Measurements from ENCODE around the gene HTR4.
"Not testable (repeated sequence)": the region's sequence is repeated elsewhere in the genome, so short reads cannot be mapped to it uniquely, and the experiment has no call there.

The HTR4 gene

DNA sequence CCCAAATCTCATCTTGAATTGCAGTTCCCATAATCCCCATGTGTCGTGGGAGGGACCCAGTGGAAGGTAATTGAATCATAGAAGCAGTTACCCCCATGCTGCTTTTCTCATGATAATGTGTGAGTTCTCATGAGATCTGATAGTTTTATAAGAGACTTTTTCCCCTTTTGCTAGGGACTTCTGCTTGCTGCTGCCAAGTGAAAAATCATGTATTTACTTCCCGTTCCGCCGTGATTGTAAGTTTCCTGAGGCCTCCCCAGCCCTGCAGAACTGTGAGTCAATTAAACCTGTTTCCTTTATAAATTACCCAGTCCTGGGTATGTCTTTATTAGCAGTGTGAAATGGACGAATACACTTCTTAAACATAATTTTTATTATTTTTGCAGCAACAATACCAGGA, 185.6 kb downstream of the HTR4 start:
- H2BK120ac ChIP-seq (ENCODE audit: insufficient read depth, low read length, poor library complexity); H3K14ac ChIP-seq (ENCODE audit: low read length); H3K4me1 ChIP-seq (ENCODE audit: control insufficient read depth in 1 of 2, insufficient read depth in 2 of 2, low read length in 2 of 2); H2BK12ac ChIP-seq (ENCODE audit: low read length); H3K9ac ChIP-seq (ENCODE audit: low read length); H3K4me2 ChIP-seq (ENCODE audit: low read length); H4K12ac ChIP-seq (ENCODE audit: low read depth, low read length); H3K79me1 ChIP-seq (ENCODE audit: low read length); H2BK5ac ChIP-seq (ENCODE audit: low read depth, low read length, poor library complexity); H3K4me3 ChIP-seq (ENCODE audit: low read depth, low read length); H3K36me3 ChIP-seq (ENCODE audit: control insufficient read depth in 1 of 2, insufficient read depth in 2 of 2, low read length in 2 of 2); H3K18ac ChIP-seq (ENCODE audit: low read length); H3K79me2 ChIP-seq (ENCODE audit: control insufficient read depth, insufficient read depth, low read length, poor library complexity); H3K9me3 ChIP-seq (ENCODE audit: insufficient read depth, low read depth, low read length); H2AFZ ChIP-seq (ENCODE audit: insufficient read depth, low read length, poor library complexity); H3K4ac ChIP-seq (ENCODE audit: low read depth, low read length); H3K27me3 ChIP-seq (ENCODE audit: insufficient read depth, low read length); H3K27ac ChIP-seq (ENCODE audit: low read depth, low read length); DNase-seq; H4K8ac ChIP-seq (ENCODE audit: low read depth, low read length); H3K23ac ChIP-seq (ENCODE audit: low read length); H4K91ac ChIP-seq (ENCODE audit: low read depth, low read length); H2AK5ac ChIP-seq (ENCODE audit: low read length): not testable (repeated sequence)
- WGBS (ENCODE audit: extremely low coverage, insufficient coverage, insufficient read length): no CpG with 5 or more reads among the region's 5 CpGs

DNA sequence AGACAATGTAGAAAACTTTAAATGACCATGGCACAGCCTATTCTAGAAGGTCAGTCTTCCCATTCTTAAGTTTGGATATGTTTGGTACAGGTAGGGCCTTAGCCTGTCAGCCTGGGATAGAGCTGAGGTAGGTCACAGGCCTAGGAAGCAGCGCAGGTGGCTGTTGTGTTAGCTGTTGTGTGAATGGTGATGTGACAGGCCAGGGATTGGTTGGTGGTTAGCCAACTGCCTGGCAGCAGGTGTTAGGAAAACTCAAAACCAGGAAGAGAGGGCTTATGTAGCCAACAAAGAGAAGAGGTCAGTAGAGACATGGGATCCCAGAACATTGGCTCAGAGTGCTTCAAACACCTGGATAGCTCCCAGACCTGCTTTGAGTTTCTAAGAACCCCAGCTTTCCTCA, 186.4 kb downstream of the HTR4 start:
- H3K23ac ChIP-seq (ENCODE audit: low read length): no peak overlapping the region
- no peak overlapping the region for H3K4me2 ChIP-seq (ENCODE audit: low read length)
- H3K79me2 ChIP-seq (ENCODE audit: control insufficient read depth, insufficient read depth, low read length, poor library complexity): no peaks in the 10 kb centered on the region
- no peak overlapping the region for H4K8ac ChIP-seq (ENCODE audit: low read depth, low read length)
- H3K27me3 ChIP-seq (ENCODE audit: insufficient read depth, low read length): no peaks in the 10 kb centered on the region
- DNase-seq: no peak
- no peak overlapping the region for H3K14ac ChIP-seq (ENCODE audit: low read length)
- no peaks in the 10 kb centered on the region for H3K4me1 ChIP-seq (ENCODE audit: control insufficient read depth in 1 of 2, insufficient read depth in 2 of 2, low read length in 2 of 2)
- H4K91ac ChIP-seq (ENCODE audit: low read depth, low read length): no peak overlapping the region
- no peak overlapping the region for H4K12ac ChIP-seq (ENCODE audit: low read depth, low read length)
- no peak overlapping the region for H3K18ac ChIP-seq (ENCODE audit: low read length)
- no peak overlapping the region for H2BK5ac ChIP-seq (ENCODE audit: low read depth, low read length, poor library complexity)
- no peaks in the 10 kb centered on the region for H3K79me1 ChIP-seq (ENCODE audit: low read length)
- no peaks in the 10 kb centered on the region for H3K36me3 ChIP-seq (ENCODE audit: control insufficient read depth in 1 of 2, insufficient read depth in 2 of 2, low read length in 2 of 2)
- H3K4ac ChIP-seq (ENCODE audit: low read depth, low read length): no peak overlapping the region
- no peak overlapping the region for H3K4me3 ChIP-seq (ENCODE audit: low read depth, low read length)
- WGBS (ENCODE audit: extremely low coverage, insufficient coverage, insufficient read length): no CpG with 5 or more reads among the region's 1 CpG
- H2AFZ ChIP-seq (ENCODE audit: insufficient read depth, low read length, poor library complexity): no peak overlapping the region
- H2BK120ac ChIP-seq (ENCODE audit: insufficient read depth, low read length, poor library complexity): no peak overlapping the region
- H3K27ac ChIP-seq (ENCODE audit: low read depth, low read length): no peak overlapping the region
- no peak overlapping the region for H2AK5ac ChIP-seq (ENCODE audit: low read length)
- no peaks in the 10 kb centered on the region for H3K9me3 ChIP-seq (ENCODE audit: insufficient read depth, low read depth, low read length)
- no peak overlapping the region for H3K9ac ChIP-seq (ENCODE audit: low read length)
- no peak overlapping the region for H2BK12ac ChIP-seq (ENCODE audit: low read length)

DNA sequence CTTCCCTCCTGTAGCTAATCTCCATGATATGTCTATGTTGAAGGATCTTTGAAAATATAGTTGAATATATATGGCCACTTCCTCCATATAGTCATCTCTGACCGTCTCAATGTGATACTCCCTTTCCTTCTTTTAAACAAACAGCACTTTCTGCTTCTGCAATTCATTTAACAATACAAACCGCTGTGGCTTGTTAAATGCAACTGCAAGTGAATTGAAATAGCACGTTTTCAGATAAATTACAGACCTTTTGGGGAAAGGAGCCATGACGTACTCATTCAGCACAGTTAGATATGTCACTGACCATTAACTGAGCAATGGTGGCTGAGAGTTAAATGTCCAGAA, 188.1 kb downstream of the HTR4 start:
- no peak overlapping the region for H4K91ac ChIP-seq (ENCODE audit: low read depth, low read length)
- H3K79me1 ChIP-seq (ENCODE audit: low read length): no peaks in the 10 kb centered on the region
- no peak overlapping the region for H2AFZ ChIP-seq (ENCODE audit: insufficient read depth, low read length, poor library complexity)
- H2BK120ac ChIP-seq (ENCODE audit: insufficient read depth, low read length, poor library complexity): no peak overlapping the region
- H3K79me2 ChIP-seq (ENCODE audit: control insufficient read depth, insufficient read depth, low read length, poor library complexity): no peaks in the 10 kb centered on the region
- no peak for DNase-seq
- no peak overlapping the region for H2BK12ac ChIP-seq (ENCODE audit: low read length)
- no peak overlapping the region for H3K4ac ChIP-seq (ENCODE audit: low read depth, low read length)
- H3K4me1 ChIP-seq (ENCODE audit: control insufficient read depth in 1 of 2, insufficient read depth in 2 of 2, low read length in 2 of 2): no peaks in the 10 kb centered on the region
- no peak overlapping the region for H3K14ac ChIP-seq (ENCODE audit: low read length)
- no peak overlapping the region for H3K9ac ChIP-seq (ENCODE audit: low read length)
- no peak overlapping the region for H3K18ac ChIP-seq (ENCODE audit: low read length)
- no peak overlapping the region for H2BK5ac ChIP-seq (ENCODE audit: low read depth, low read length, poor library complexity)
- no peaks in the 10 kb centered on the region for H3K27me3 ChIP-seq (ENCODE audit: insufficient read depth, low read length)
- H4K12ac ChIP-seq (ENCODE audit: low read depth, low read length): no peak overlapping the region
- no peak overlapping the region for H3K27ac ChIP-seq (ENCODE audit: low read depth, low read length)
- H3K36me3 ChIP-seq (ENCODE audit: control insufficient read depth in 1 of 2, insufficient read depth in 2 of 2, low read length in 2 of 2): no peaks in the 10 kb centered on the region
- H2AK5ac ChIP-seq (ENCODE audit: low read length): no peak overlapping the region
- no peak overlapping the region for H3K4me3 ChIP-seq (ENCODE audit: low read depth, low read length)
- no peak overlapping the region for H3K23ac ChIP-seq (ENCODE audit: low read length)
- no CpG with 5 or more reads among the region's 4 CpGs for WGBS (ENCODE audit: extremely low coverage, insufficient coverage, insufficient read length)
- H3K9me3 ChIP-seq (ENCODE audit: insufficient read depth, low read depth, low read length): no peaks in the 10 kb centered on the region
- H3K4me2 ChIP-seq (ENCODE audit: low read length): no peak overlapping the region
- no peak overlapping the region for H4K8ac ChIP-seq (ENCODE audit: low read depth, low read length)

DNA sequence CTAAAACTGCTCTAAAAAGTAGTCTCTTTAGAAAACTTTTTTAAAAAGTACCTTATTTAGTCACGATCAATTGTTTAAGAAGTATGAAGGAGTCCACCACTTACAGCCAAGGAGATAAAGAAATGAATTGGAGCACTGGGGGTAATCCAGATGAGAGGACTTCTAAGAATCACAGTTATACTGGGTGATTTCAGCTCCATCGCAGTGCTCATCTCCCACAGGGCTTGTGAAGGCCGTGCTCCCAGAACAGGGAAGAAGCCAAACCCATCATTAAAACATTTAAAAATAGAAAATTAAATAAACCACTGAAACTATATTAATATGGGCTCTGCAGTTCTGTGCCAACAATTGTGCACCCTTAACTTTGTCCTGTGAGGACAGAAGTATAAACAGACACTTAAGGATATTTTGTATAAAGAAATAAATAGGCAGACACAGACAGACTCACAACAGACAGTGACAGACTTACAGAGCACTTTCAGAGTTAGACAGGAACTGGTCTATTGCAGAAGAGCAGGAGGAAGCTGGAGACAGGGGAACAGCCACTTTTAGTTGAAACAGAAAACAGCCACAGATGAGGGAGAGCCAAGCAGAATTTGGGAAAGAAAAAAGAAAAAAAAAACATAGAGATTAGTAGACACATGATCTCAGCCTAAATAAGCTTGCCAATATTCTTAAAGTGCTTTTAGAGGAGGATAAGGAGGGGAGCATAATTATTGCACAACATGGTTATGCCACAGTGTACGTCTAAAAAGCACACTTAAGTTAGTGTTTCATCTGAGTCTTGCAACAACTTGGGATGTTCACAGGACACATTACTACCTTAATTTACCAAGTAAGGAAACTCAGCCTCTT, 188.7 kb downstream of the HTR4 start:
- no peak overlapping the region for H2BK5ac ChIP-seq (ENCODE audit: low read depth, low read length, poor library complexity)
- DNase-seq: no peak

More for the DNA sequence above, 188.7 kb downstream of the HTR4 start:
- H3K79me2 ChIP-seq (ENCODE audit: control insufficient read depth, insufficient read depth, low read length, poor library complexity): no peaks in the 10 kb centered on the region
- no peak overlapping the region for H2BK12ac ChIP-seq (ENCODE audit: low read length)
- H3K18ac ChIP-seq (ENCODE audit: low read length): no peak overlapping the region
- H3K9ac ChIP-seq (ENCODE audit: low read length): no peak overlapping the region
- H4K91ac ChIP-seq (ENCODE audit: low read depth, low read length): no peak overlapping the region
- no CpG with 5 or more reads among the region's 4 CpGs for WGBS (ENCODE audit: extremely low coverage, insufficient coverage, insufficient read length)
- no peak overlapping the region for H4K12ac ChIP-seq (ENCODE audit: low read depth, low read length)
- no peak overlapping the region for H3K14ac ChIP-seq (ENCODE audit: low read length)
- no peak overlapping the region for H4K8ac ChIP-seq (ENCODE audit: low read depth, low read length)
- no peak overlapping the region for H3K4ac ChIP-seq (ENCODE audit: low read depth, low read length)
- no peaks in the 10 kb centered on the region for H3K27me3 ChIP-seq (ENCODE audit: insufficient read depth, low read length)
- H3K4me2 ChIP-seq (ENCODE audit: low read length): no peak overlapping the region
- no peak overlapping the region for H2AK5ac ChIP-seq (ENCODE audit: low read length)
- H3K9me3 ChIP-seq (ENCODE audit: insufficient read depth, low read depth, low read length): no peaks in the 10 kb centered on the region
- no peak overlapping the region for H3K23ac ChIP-seq (ENCODE audit: low read length)
- no peak overlapping the region for H3K27ac ChIP-seq (ENCODE audit: low read depth, low read length)
- H3K36me3 ChIP-seq (ENCODE audit: control insufficient read depth in 1 of 2, insufficient read depth in 2 of 2, low read length in 2 of 2): no peaks in the 10 kb centered on the region
- no peak overlapping the region for H3K4me3 ChIP-seq (ENCODE audit: low read depth, low read length)
- H2BK120ac ChIP-seq (ENCODE audit: insufficient read depth, low read length, poor library complexity): no peak overlapping the region
- no peaks in the 10 kb centered on the region for H3K4me1 ChIP-seq (ENCODE audit: control insufficient read depth in 1 of 2, insufficient read depth in 2 of 2, low read length in 2 of 2)
- no peak overlapping the region for H2AFZ ChIP-seq (ENCODE audit: insufficient read depth, low read length, poor library complexity)
- H3K79me1 ChIP-seq (ENCODE audit: low read length): no peaks in the 10 kb centered on the region

Data from trophoblast cell (in vitro differentiated cells and primary cell).